ENCODE results near the gene MYH9.
"Not testable (repeated sequence)": the region's sequence is repeated elsewhere in the genome, so short reads cannot be mapped to it uniquely, and the experiment has no call there.

The MYH9 gene

GRCh38 chr22:36387959-36388726 lies at the start of gene MYH9:
MYH9 (minus strand) TSS chr22:36387967; CDS start chr22:36349236, 38,731 bp downstream.
- peak; percentile 90 for DNase-seq

- no peak for DNase-seq
Measured at GRCh38 chr22:36435516-36436415, 48.0 kb upstream of the MYH9 start.

- no peak for DNase-seq
Measured at GRCh38 chr22:36433318-36434231, 45.8 kb upstream of the MYH9 start.

- no peak for DNase-seq
Measured at GRCh38 chr22:36432592-36433317, 45.0 kb upstream of the MYH9 start.

- DNase-seq: no peak
Measured at GRCh38 chr22:36431977-36432376, 44.2 kb upstream of the MYH9 start.

GRCh38 chr22:36430863-36431262 lies 43.1 kb upstream of the MYH9 start:
- DNase-seq: no peak

GRCh38 chr22:36427952-36428351 lies 40.2 kb upstream of the MYH9 start:
- not testable (repeated sequence) for DNase-seq

GRCh38 chr22:36425977-36426523 lies 38.3 kb upstream of the MYH9 start:
- DNase-seq: no peak

- no peak for DNase-seq
Measured at GRCh38 chr22:36424901-36425579, 37.3 kb upstream of the MYH9 start.

GRCh38 chr22:36424466-36424865 lies 36.7 kb upstream of the MYH9 start:
- DNase-seq: not testable (repeated sequence)

GRCh38 chr22:36423461-36424404 lies 36.0 kb upstream of the MYH9 start:
- no peak for DNase-seq

GRCh38 chr22:36422287-36423014 lies 34.7 kb upstream of the MYH9 start:
- DNase-seq: no peak

- no peak for DNase-seq
Measured at GRCh38 chr22:36419912-36420882, 32.4 kb upstream of the MYH9 start.

- DNase-seq: no peak
Measured at GRCh38 chr22:36419177-36419911, 31.6 kb upstream of the MYH9 start.

- no peak for DNase-seq
Measured at GRCh38 chr22:36417281-36417686, 29.5 kb upstream of the MYH9 start.

GRCh38 chr22:36415415-36416168 lies 27.8 kb upstream of the MYH9 start:
- no peak for DNase-seq

All from NCI-H524 treated with DMSO at 0.1 percent for 48 hours (cell line).